ENCODE measurements around the gene VASH2. TPM values are rescaled to one million over a fixed set of nuclear protein-coding genes. Genes with fewer than 3 reads are reported as not detected.
A peak's percentile ranks its signal among the peaks of the same experiment; 100 is the strongest.
"Not testable (repeated sequence)": the region's sequence is repeated elsewhere in the genome, so short reads cannot be mapped to it uniquely, and the experiment has no call there.

VASH2 gene
- total and polyA plus RNA-seq, 2 experiments from 2014 or later, result 129 to 381 TPM

DNA sequence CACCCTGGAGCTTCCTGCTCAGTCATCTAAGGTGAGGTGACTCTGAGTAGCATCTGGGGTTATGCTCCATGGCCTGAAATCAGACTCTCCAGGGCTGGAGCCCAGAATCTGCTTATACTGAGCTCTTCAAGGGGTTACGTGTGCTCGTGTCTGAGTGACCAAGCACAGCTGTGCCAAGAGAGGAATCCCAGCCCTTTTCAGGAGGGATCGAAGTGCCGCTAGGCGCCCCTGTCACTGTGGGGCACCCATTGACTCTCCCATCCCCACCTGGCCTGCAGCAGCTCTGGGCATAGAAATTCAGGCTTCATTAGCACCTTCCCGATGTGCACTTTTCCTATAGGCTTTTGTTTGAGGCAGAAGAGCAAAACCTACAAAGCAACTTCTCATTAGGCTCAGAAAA, 13.8 kb downstream of the VASH2 start:
- Histone ChIP-seq H3K4me2 (no peak overlapping the region), H3K27me3 (ENCODE audit: insufficient read depth) (no peaks in the 10 kb centered on the region), H3F3A (replicated peaks; ENCODE audit: low read depth) (peaks cover 80% of the 10 kb centered on the region), H3K27ac (ENCODE audit: low read depth) (peak overlapping the region; percentile 85), H2AFZ (no peak overlapping the region), H3K4me3 (no peak overlapping the region), H3K36me3 (ENCODE audit: insufficient read depth) (peaks cover 94% of the 10 kb centered on the region), H3K9me2 (ENCODE audit: insufficient read depth) (no peaks in the 10 kb centered on the region), H3K79me2 (replicated peaks; ENCODE audit: insufficient read depth) (peaks cover 21% of the 10 kb centered on the region), H3K4me1 (ENCODE audit: insufficient read depth) (peaks cover 50% of the 10 kb centered on the region), H4K20me1 (replicated peaks; ENCODE audit: insufficient read depth) (peaks cover 48% of the 10 kb centered on the region)
- no peak for TF ChIP-seq STAT1 (IDR thresholded peaks at IDR 0.05; ENCODE audit: unreplicated experiment)
- TF ChIP-seq ZNF331 (CRISPR knock-in tag; IDR thresholded peaks at IDR 0.05; ENCODE audit: low read depth), result no peak
- TF ChIP-seq, protein P1, sequence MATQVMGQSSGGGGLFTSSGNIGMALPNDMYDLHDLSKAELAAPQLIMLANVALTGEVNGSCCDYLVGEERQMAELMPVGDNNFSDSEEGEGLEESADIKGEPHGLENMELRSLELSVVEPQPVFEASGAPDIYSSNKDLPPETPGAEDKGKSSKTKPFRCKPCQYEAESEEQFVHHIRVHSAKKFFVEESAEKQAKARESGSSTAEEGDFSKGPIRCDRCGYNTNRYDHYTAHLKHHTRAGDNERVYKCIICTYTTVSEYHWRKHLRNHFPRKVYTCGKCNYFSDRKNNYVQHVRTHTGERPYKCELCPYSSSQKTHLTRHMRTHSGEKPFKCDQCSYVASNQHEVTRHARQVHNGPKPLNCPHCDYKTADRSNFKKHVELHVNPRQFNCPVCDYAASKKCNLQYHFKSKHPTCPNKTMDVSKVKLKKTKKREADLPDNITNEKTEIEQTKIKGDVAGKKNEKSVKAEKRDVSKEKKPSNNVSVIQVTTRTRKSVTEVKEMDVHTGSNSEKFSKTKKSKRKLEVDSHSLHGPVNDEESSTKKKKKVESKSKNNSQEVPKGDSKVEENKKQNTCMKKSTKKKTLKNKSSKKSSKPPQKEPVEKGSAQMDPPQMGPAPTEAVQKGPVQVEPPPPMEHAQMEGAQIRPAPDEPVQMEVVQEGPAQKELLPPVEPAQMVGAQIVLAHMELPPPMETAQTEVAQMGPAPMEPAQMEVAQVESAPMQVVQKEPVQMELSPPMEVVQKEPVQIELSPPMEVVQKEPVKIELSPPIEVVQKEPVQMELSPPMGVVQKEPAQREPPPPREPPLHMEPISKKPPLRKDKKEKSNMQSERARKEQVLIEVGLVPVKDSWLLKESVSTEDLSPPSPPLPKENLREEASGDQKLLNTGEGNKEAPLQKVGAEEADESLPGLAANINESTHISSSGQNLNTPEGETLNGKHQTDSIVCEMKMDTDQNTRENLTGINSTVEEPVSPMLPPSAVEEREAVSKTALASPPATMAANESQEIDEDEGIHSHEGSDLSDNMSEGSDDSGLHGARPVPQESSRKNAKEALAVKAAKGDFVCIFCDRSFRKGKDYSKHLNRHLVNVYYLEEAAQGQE (IDR thresholded peaks at IDR 0.05; ENCODE audit: unreplicated experiment), result no peak
- TF ChIP-seq NANOG (IDR thresholded peaks at IDR 0.05; ENCODE audit: borderline replicate concordance), result no peak
- TF ChIP-seq, protein P2, sequence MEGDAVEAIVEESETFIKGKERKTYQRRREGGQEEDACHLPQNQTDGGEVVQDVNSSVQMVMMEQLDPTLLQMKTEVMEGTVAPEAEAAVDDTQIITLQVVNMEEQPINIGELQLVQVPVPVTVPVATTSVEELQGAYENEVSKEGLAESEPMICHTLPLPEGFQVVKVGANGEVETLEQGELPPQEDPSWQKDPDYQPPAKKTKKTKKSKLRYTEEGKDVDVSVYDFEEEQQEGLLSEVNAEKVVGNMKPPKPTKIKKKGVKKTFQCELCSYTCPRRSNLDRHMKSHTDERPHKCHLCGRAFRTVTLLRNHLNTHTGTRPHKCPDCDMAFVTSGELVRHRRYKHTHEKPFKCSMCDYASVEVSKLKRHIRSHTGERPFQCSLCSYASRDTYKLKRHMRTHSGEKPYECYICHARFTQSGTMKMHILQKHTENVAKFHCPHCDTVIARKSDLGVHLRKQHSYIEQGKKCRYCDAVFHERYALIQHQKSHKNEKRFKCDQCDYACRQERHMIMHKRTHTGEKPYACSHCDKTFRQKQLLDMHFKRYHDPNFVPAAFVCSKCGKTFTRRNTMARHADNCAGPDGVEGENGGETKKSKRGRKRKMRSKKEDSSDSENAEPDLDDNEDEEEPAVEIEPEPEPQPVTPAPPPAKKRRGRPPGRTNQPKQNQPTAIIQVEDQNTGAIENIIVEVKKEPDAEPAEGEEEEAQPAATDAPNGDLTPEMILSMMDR (conservative IDR thresholded peaks at IDR 0.05; ENCODE audit: low read depth in 2 of 2), result no peak
- no peak for TF ChIP-seq ZNF462 (CRISPR knock-in tag; IDR thresholded peaks at IDR 0.05)
- no peak for TF ChIP-seq ETS1 (IDR thresholded peaks at IDR 0.05)
- Mint-ChIP-seq H3K27ac (peak overlapping the region; percentile 82), H3K4me3 (no peak overlapping the region; the same call in 2 of the 3 replicates), H3K4me1 (peaks cover 75% of the 10 kb centered on the region), H3K36me3 (ENCODE audit: low read depth) (peaks cover 100% of the 10 kb centered on the region), H3K27me3 (ENCODE audit: insufficient read depth, low read depth, poor library complexity) (peaks cover 35% of the 10 kb centered on the region), H3K9me3 (no peaks in the 10 kb centered on the region; the same call in 2 of the 3 replicates)
- DNase-seq (ENCODE audit: low spot score), result no peak
- no peak for ATAC-seq

GRCh38 chr1:212964993-212965392, 14.7 kb downstream of the VASH2 start:
- H3K4me3 Mint-ChIP-seq; H3K27me3 ChIP-seq (ENCODE audit: insufficient read depth); H3K4me3 ChIP-seq; ATAC-seq; H3K27ac Mint-ChIP-seq; H2AFZ ChIP-seq; H3K9me2 ChIP-seq (ENCODE audit: insufficient read depth); H3K4me2 ChIP-seq; H3K9me3 Mint-ChIP-seq; DNase-seq (ENCODE audit: low spot score): not testable (repeated sequence)
- Mint-ChIP-seq H3K27me3 (ENCODE audit: insufficient read depth, low read depth, poor library complexity) (peaks cover 41% of the 10 kb centered on the region), H3K36me3 (ENCODE audit: low read depth) (peaks cover 100% of the 10 kb centered on the region), H3K4me1 (peaks cover 77% of the 10 kb centered on the region)
- peaks cover 49% of the 10 kb centered on the region for H4K20me1 ChIP-seq (replicated peaks; ENCODE audit: insufficient read depth)
- H3F3A ChIP-seq (replicated peaks; ENCODE audit: low read depth), result peaks cover 82% of the 10 kb centered on the region
- peaks cover 53% of the 10 kb centered on the region for H3K4me1 ChIP-seq (ENCODE audit: insufficient read depth)
- peak overlapping the region; percentile 85 for H3K27ac ChIP-seq (ENCODE audit: low read depth)
- H3K36me3 ChIP-seq (ENCODE audit: insufficient read depth), result peaks cover 95% of the 10 kb centered on the region
- H3K79me2 ChIP-seq (replicated peaks; ENCODE audit: insufficient read depth), result peaks cover 16% of the 10 kb centered on the region; the same call in 1 of the 2 replicates
